Measurements from ENCODE around the gene PSMD11.

Gene PSMD11

DNA sequence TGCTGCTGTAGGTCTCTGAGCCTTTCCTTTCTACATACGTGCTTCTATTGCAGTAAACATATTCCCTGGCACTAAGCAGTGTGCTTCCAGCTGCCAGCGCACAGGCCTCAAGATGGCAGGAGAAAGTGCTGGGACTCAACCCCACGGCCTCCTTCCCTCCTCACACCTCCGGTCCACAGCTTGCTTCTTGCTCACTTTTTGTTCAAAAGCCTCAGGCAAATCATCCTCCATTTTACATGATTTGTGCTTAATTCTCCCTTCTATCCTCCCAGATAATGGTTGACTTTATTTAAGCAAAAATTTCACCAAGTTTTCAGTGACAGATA, 47.9 kb downstream of the PSMD11 start:
- no peak for DNase-seq
- Histone ChIP-seq H3K27ac (peak overlapping the region; percentile 67), H3K4me3 (ENCODE audit: low read depth, low read length) (no peak overlapping the region), H3K36me3 (peaks cover 33% of the 10 kb centered on the region), H3K27me3 (ENCODE audit: insufficient read depth, low read depth, severe bottlenecking) (no peaks in the 10 kb centered on the region), H3K9me3 (ENCODE audit: severe bottlenecking) (no peaks in the 10 kb centered on the region)
- no peak for TF ChIP-seq CTCF (IDR thresholded peaks at IDR 0.05; ENCODE audit: low read depth, low read length)

- TF ChIP-seq CTCF (IDR thresholded peaks at IDR 0.05; ENCODE audit: low read depth, low read length), result no peak
- Histone ChIP-seq H3K4me3 (ENCODE audit: low read depth, low read length) (no peak overlapping the region), H3K27ac (no peak overlapping the region), H3K9me3 (ENCODE audit: severe bottlenecking) (no peaks in the 10 kb centered on the region), H3K27me3 (ENCODE audit: insufficient read depth, low read depth, severe bottlenecking) (no peaks in the 10 kb centered on the region), H3K36me3 (peaks cover 29% of the 10 kb centered on the region)
- no peak for DNase-seq
Measured at GRCh38 chr17:32492648-32493289, 48.5 kb downstream of the PSMD11 start.

GRCh38 chr17:32493571-32493970, 49.3 kb downstream of the PSMD11 start:
- Histone ChIP-seq H3K4me3 (ENCODE audit: low read depth, low read length) (no peak overlapping the region), H3K36me3 (peaks cover 21% of the 10 kb centered on the region), H3K27ac (no peak overlapping the region), H3K27me3 (ENCODE audit: insufficient read depth, low read depth, severe bottlenecking) (no peaks in the 10 kb centered on the region), H3K9me3 (ENCODE audit: severe bottlenecking) (no peaks in the 10 kb centered on the region)
- TF ChIP-seq CTCF (IDR thresholded peaks at IDR 0.05; ENCODE audit: low read depth, low read length), result no peak
- DNase-seq, result no peak

- H3K36me3 ChIP-seq, result peaks cover 16% of the 10 kb centered on the region
- no peaks in the 10 kb centered on the region for H3K27me3 ChIP-seq (ENCODE audit: insufficient read depth, low read depth, severe bottlenecking)
- no peak overlapping the region for H3K27ac ChIP-seq
- H3K9me3 ChIP-seq (ENCODE audit: severe bottlenecking), result no peaks in the 10 kb centered on the region
- DNase-seq, result no peak
- no peak for TF ChIP-seq CTCF (IDR thresholded peaks at IDR 0.05; ENCODE audit: low read depth, low read length)
- H3K4me3 ChIP-seq (ENCODE audit: low read depth, low read length), result no peak overlapping the region
Measured at GRCh38 chr17:32493976-32494513, 49.7 kb downstream of the PSMD11 start.

- no peak overlapping the region for H3K27ac ChIP-seq
- H3K4me3 ChIP-seq (ENCODE audit: low read depth, low read length), result no peak overlapping the region
- no peaks in the 10 kb centered on the region for H3K9me3 ChIP-seq (ENCODE audit: severe bottlenecking)
- peaks cover 9% of the 10 kb centered on the region for H3K36me3 ChIP-seq
- TF ChIP-seq CTCF (IDR thresholded peaks at IDR 0.05; ENCODE audit: low read depth, low read length), result no peak
- no peak for DNase-seq
- no peaks in the 10 kb centered on the region for H3K27me3 ChIP-seq (ENCODE audit: insufficient read depth, low read depth, severe bottlenecking)
Measured at GRCh38 chr17:32494621-32495358, 50.5 kb downstream of the PSMD11 start.

Data from WERI-Rb-1 (cell line).